Peyer's patch (tissue), 4 donors: ENCODE data around the gene LOXL3.

ENCODE experiments used
- POLR2A ChIP-seq, 2 donors: fragments of 450-650 bp; IDR thresholded peaks; one replicate each; pipeline ENCODE4 v1.5.1; 2017; ENCODE audit warnings: antibody characterized with exemption in 2 of 2, mild to moderate bottlenecking in 2 of 2, moderate library complexity in 2 of 2
- TF ChIP-seq, protein P1 (sequence below), 6 experiments: fragments of 450-650 bp in 4 of 6; fragments of 200-600 bp in 2 of 6; sonication (generic) in 1 of 6; IDR thresholded peaks; one replicate each; pipeline ENCODE4 v1.5.1; 2017 to 2019; ENCODE audit warnings: antibody characterized with exemption in 6 of 6, mild to moderate bottlenecking in 3 of 6, moderate library complexity in 1 of 6

- TF ChIP-seq, protein P1, sequence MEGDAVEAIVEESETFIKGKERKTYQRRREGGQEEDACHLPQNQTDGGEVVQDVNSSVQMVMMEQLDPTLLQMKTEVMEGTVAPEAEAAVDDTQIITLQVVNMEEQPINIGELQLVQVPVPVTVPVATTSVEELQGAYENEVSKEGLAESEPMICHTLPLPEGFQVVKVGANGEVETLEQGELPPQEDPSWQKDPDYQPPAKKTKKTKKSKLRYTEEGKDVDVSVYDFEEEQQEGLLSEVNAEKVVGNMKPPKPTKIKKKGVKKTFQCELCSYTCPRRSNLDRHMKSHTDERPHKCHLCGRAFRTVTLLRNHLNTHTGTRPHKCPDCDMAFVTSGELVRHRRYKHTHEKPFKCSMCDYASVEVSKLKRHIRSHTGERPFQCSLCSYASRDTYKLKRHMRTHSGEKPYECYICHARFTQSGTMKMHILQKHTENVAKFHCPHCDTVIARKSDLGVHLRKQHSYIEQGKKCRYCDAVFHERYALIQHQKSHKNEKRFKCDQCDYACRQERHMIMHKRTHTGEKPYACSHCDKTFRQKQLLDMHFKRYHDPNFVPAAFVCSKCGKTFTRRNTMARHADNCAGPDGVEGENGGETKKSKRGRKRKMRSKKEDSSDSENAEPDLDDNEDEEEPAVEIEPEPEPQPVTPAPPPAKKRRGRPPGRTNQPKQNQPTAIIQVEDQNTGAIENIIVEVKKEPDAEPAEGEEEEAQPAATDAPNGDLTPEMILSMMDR (IDR thresholded peaks at IDR 0.05), result no peak
- no peak for TF ChIP-seq POLR2A (IDR thresholded peaks at IDR 0.05)
These were observed 49.2 kb downstream of the LOXL3 start for GRCh38 chr2:74504591-74504990.
